Adrenal gland (tissue), 5 donors: ENCODE measurements around the gene ANKFY1.

Source experiments
- POLR2A ChIP-seq, 2 donors: fragments of 450-650 bp; IDR thresholded peaks; one replicate each; pipeline ENCODE4 v1.6.1; 2017; ENCODE audit warnings: antibody characterized with exemption in 2 of 2, mild to moderate bottlenecking in 2 of 2, moderate library complexity in 1 of 2
- TF ChIP-seq, protein P1 (sequence below), 6 experiments: fragments of 450-650 bp in 4 of 6; fragments of 200-600 bp in 2 of 6; sonication (generic) in 1 of 6; IDR thresholded peaks; 1 replicate in 5 of 6; 2 replicates in 1 of 6; pipeline versions ENCODE4 v1.5.1 to v1.8.0; 2016 to 2021; ENCODE audit warnings: antibody characterized with exemption in 6 of 6, mild to moderate bottlenecking in 2 of 6, moderate library complexity in 1 of 6
- donor health status: DM: no; HTN: no; CAD: no.

DNA sequence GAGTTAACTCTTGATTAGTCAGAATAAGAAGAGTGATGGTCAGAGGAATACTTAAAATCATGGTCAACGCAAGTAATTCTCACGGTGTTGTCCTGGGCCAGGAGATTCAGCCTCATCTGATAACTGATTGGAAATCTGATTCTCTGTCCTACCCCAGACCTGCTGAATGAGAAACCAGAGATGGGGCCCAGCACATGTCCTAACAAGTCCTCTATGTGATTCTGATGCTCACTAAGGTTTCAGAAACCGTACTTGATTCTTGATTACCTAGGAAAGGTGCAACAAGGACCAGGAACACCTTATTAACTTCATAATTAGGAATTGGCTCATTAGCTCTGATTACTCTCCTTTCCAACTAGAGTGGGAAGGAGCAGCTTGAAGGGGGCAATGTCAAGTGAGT is 44.5 kb downstream of the ANKFY1 start:
- TF ChIP-seq, protein P1, sequence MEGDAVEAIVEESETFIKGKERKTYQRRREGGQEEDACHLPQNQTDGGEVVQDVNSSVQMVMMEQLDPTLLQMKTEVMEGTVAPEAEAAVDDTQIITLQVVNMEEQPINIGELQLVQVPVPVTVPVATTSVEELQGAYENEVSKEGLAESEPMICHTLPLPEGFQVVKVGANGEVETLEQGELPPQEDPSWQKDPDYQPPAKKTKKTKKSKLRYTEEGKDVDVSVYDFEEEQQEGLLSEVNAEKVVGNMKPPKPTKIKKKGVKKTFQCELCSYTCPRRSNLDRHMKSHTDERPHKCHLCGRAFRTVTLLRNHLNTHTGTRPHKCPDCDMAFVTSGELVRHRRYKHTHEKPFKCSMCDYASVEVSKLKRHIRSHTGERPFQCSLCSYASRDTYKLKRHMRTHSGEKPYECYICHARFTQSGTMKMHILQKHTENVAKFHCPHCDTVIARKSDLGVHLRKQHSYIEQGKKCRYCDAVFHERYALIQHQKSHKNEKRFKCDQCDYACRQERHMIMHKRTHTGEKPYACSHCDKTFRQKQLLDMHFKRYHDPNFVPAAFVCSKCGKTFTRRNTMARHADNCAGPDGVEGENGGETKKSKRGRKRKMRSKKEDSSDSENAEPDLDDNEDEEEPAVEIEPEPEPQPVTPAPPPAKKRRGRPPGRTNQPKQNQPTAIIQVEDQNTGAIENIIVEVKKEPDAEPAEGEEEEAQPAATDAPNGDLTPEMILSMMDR (IDR thresholded peaks at IDR 0.05), result no peak
- TF ChIP-seq POLR2A (IDR thresholded peaks at IDR 0.05), result no peak
